NCI-H1436 treated with DMSO at 0.1 percent for 48 hours (cell line): ENCODE results near the gene CNTNAP1.
"Not testable (repeated sequence)": the region's sequence is repeated elsewhere in the genome, so short reads cannot be mapped to it uniquely, and the experiment has no call there.

Experiments used
- DNase-seq: peaks from one replicate; lab custom pipeline; 2025; lab: John Stamatoyannopoulos, UW

Gene CNTNAP1

GRCh38 chr17:42740699-42741098, 58.4 kb downstream of the CNTNAP1 start:
- no peak for DNase-seq

- not testable (repeated sequence) for DNase-seq
Measured at GRCh38 chr17:42742916-42743315, 60.6 kb downstream of the CNTNAP1 start.

- no peak for DNase-seq
Measured at GRCh38 chr17:42743595-42744282, 61.4 kb downstream of the CNTNAP1 start.

DNA sequence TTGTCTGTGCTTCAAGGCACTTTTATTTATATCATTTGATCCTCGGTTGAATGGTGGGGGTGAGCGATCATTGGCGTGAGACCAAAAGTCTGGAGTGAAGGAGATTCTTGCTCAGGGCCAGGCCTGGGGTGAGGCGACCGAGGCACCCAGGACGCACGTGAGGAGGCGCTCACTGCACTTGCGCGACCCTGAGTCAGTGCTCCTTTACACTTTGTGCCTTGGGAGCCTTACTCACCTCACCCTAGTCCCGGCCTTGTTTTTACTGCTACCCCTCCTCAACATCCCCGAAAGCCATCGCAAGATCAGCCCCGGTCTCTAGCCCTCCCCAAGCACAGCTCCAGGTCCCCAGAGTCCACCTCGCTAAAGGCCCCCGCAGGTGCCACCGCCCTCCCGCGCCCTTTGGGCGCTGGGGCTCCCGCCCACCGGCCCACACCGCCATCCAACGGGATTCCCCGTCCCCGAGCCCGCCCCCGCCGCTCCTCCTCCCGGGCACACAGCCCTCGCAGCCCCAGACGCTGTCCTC, 62.0 kb downstream of the CNTNAP1 start:
- DNase-seq, result no peak

DNA sequence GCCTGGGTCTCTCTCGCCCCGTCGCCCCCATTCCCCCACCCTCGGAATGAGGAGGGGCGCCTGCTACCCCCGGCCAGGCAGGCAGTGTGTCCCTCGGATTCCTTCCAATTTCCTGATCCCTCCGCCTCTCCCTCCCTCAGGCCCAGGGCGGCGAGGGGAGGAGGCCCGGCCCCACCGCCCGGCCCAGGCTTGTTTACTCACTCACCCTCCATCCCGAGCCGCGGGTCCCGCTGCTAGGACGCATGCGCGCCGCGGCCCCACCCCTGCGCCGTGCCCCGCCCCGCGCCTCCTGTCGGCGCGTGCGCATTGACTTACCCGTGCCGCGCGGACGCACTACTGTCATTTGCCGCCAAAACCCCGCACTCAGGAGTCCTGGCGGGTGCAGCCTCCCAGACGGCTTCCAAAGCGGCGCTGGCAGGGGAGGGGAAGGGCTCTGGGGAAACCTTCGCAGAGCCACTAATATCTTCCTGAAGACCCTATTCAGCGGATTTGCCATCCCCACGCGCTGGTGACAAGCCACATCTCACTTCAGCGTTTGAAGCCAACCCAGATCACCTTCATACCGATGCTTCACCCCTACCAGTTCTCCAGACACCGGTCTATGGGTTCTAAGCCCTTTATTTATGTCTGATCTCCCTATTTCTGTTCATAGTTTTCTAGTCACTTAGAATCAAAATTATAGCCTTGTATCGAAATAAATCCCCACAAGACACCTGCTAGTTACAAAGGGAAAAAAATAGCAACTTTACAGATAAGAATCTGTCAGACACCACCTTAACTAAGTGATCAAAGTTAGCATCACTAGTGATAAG, 62.7 kb downstream of the CNTNAP1 start, which contains the start of gene EZH1:
EZH1 (minus strand) TSS at position 235 of the 812 bp plus-strand sequence. CDS start 16,099 bp downstream, outside the sequence.
- peak; percentile 84 for DNase-seq

GRCh38 chr17:42748202-42748907, 66.0 kb downstream of the CNTNAP1 start:
- no peak for DNase-seq

DNA sequence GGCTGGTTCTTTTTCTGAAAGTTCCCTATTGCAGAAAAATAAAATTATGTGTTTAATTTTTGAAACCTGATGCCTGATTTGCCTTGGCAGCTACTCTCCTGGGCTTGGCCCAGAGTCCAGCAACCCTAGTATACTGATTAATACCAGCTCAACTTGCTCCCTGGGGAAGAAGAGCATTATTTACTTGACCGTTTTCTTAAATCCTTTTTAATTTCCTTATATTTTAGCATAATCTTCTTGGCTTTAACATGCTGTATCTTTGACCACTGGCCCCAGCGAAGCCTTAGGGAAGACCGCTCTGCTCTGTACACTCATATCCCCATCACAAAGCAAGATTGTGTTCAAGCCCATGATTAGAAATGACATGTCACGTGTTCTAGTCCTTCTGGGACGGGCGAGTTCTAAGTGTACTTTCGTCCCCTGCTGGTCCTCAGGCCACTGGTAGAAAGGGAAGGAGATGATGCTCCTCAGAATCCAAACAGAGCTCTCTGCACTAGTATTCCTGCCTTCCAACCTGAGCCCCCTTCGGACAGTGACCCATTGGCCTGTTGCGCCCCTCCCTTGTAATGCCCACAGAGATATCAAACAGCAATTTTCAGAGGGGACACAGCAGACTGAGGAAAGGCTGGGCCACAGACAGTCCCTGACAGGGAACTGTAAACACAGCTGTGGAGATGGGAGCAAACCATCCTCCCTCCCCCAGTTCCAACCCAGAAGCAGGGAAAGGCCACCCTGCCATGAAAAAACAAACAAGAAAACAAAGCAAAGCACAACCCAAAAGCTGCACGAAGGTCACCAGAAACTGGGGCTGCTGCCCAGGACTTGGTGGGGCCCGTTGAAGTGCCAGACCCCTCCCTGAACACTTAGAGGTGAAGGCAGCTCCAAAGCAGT, 66.8 kb downstream of the CNTNAP1 start:
- no peak for DNase-seq
